Brain microvascular endothelial cell (primary cell): ENCODE data around the gene ACR.
"Not testable (repeated sequence)": the region's sequence is repeated elsewhere in the genome, so short reads cannot be mapped to it uniquely, and the experiment has no call there.

ENCODE experiments used
- DNase-seq: peaks from one replicate; pipeline ENCODE4 v3.0.0-alpha.2; 2020
- H3K27ac ChIP-seq: fragments of 250-450 bp; sonication (Bioruptor Pico); 2 replicates; pipeline ENCODE4 v1.5.1; 2020; ENCODE audit warnings: mild to moderate bottlenecking, moderate library complexity
- H3K27me3 ChIP-seq: fragments of 250-450 bp; sonication (Bioruptor Pico); replicated peaks from 2 replicates; pipeline ENCODE4 v1.5.1; 2020; ENCODE audit warnings: mild to moderate bottlenecking
- H3K36me3 ChIP-seq: fragments of 250-450 bp; sonication (Bioruptor Pico); replicated peaks from 2 replicates; pipeline ENCODE4 v1.5.1; 2020; ENCODE audit warnings: mild to moderate bottlenecking
- H3K4me3 ChIP-seq: 2 replicates; pipeline ENCODE4 v1.5.1; 2011; ENCODE audit warnings: low read depth, mild to moderate bottlenecking, control low read depth, low read length, moderate library complexity
- CTCF ChIP-seq: IDR thresholded peaks from 2 replicates; pipeline ENCODE4 v1.5.1; 2011; ENCODE audit warnings: low read depth, mild to moderate bottlenecking, moderate library complexity, low read length, control low read depth, inconsistent platforms; ENCODE audit errors: missing control alignments
- in situ Hi-C: cut with HindIII; loops from 2 replicates; pipeline ENCODE4 v1.10.0; 2017; ENCODE audit warnings: low sequenced_read_pairs, low pct_ligation_motif_present

ACR gene

GRCh38 chr22:50735739-50736030, 2.3 kb upstream of the ACR start:
- in situ Hi-C loops = no loop called here

GRCh38 chr22:50738649-50739227, 734 bp downstream of the ACR start:
- in situ Hi-C loops = no loop called here
- Histone ChIP-seq H3K4me3 (no peak overlapping the region), H3K27me3 (peaks cover 7% of the 10 kb centered on the region), H3K36me3 (no peaks in the 10 kb centered on the region), H3K27ac (no peak overlapping the region)
- no peak for DNase-seq
- no peak for TF ChIP-seq CTCF

More at GRCh38 chr22:50735739-50736030, 2.3 kb upstream of the ACR start:
- no peaks in the 10 kb centered on the region for H3K36me3 ChIP-seq
- DNase-seq = no peak
- H3K4me3 ChIP-seq = no peak overlapping the region
- no peak for TF ChIP-seq CTCF
- H3K27ac ChIP-seq = no peak overlapping the region
- peaks cover 15% of the 10 kb centered on the region for H3K27me3 ChIP-seq

- no peak for DNase-seq
Observed at GRCh38 chr22:50739279-50739691, 1.3 kb downstream of the ACR start.

GRCh38 chr22:50739894-50740293, 1.9 kb downstream of the ACR start:
- Histone ChIP-seq H3K27me3 (peaks cover 5% of the 10 kb centered on the region), H3K27ac (no peak overlapping the region), H3K36me3 (no peaks in the 10 kb centered on the region), H3K4me3 (no peak overlapping the region)
- TF ChIP-seq CTCF = no peak
- in situ Hi-C loops = no loop called here
- no peak for DNase-seq

More at GRCh38 chr22:50739279-50739691, 1.3 kb downstream of the ACR start:
- Histone ChIP-seq H3K27me3 (peaks cover 5% of the 10 kb centered on the region), H3K27ac (no peak overlapping the region), H3K36me3 (no peaks in the 10 kb centered on the region), H3K4me3 (no peak overlapping the region)
- TF ChIP-seq CTCF = no peak
- in situ Hi-C loops = no loop called here

- DNase-seq, H3K36me3 ChIP-seq, H3K4me3 ChIP-seq, H3K27me3 ChIP-seq, in situ Hi-C loops, H3K27ac ChIP-seq: not testable (repeated sequence)
Observed at GRCh38 chr22:50740714-50741113, 2.7 kb downstream of the ACR start.

GRCh38 chr22:50744424-50744823, 6.4 kb downstream of the ACR start:
- H3K4me3 ChIP-seq, H3K36me3 ChIP-seq, in situ Hi-C loops, H3K27ac ChIP-seq, H3K27me3 ChIP-seq, DNase-seq: not testable (repeated sequence)

- in situ Hi-C loops, H3K27me3 ChIP-seq, H3K4me3 ChIP-seq, DNase-seq, H3K36me3 ChIP-seq, H3K27ac ChIP-seq: not testable (repeated sequence)
Observed at GRCh38 chr22:50747521-50747920, 9.5 kb downstream of the ACR start.

- H3K27ac ChIP-seq, H3K27me3 ChIP-seq, in situ Hi-C loops: not testable (repeated sequence)
Observed at GRCh38 chr22:50748630-50749029, 10.6 kb downstream of the ACR start.

GRCh38 chr22:50749302-50750074, 11.5 kb downstream of the ACR start:
- DNase-seq, H3K27ac ChIP-seq, H3K36me3 ChIP-seq, H3K27me3 ChIP-seq, in situ Hi-C loops, H3K4me3 ChIP-seq: not testable (repeated sequence)

More at GRCh38 chr22:50748630-50749029, 10.6 kb downstream of the ACR start:
- not testable (repeated sequence) for H3K36me3 ChIP-seq, H3K4me3 ChIP-seq, DNase-seq

- DNase-seq, H3K4me3 ChIP-seq, H3K36me3 ChIP-seq, H3K27me3 ChIP-seq, H3K27ac ChIP-seq, in situ Hi-C loops: not testable (repeated sequence)
Observed at GRCh38 chr22:50755251-50755650, 17.2 kb downstream of the ACR start.
